HCT116 (cell line): ENCODE measurements around the gene TBXA2R. TPM values are rescaled to one million over a fixed set of nuclear protein-coding genes. Genes with fewer than 3 reads are reported as not detected.

Experiments used
- ATAC-seq: fragments of 200-7000 bp; cut with Tn5 transposase; 2 replicates; pipeline ENCODE4 v1.9.1; 2020; ENCODE audit warnings: mild to moderate bottlenecking, moderate library complexity
- BruUV-seq: library from RNA; stranded (reverse); fragments of 400-500 nt; replicated peaks from 2 replicates; lab custom pipeline; 2021; lab: Mats Ljungman, UMichigan
- CTCF ChIA-PET: fragments of 300-600 bp; sonication (Branson Sonifier 250); formaldehyde crosslinking; loops from one replicate; lab custom pipeline; 2021; ENCODE audit warnings: antibody characterized with exemption; lab: Charles Lee
- POLR2A ChIA-PET: fragments of 300-600, 350-600 bp; sonication (Branson Sonifier 250); formaldehyde crosslinking; loops from one replicate; lab custom pipeline; 2021; ENCODE audit warnings: antibody characterized with exemption; lab: Charles Lee
- RAD21 ChIA-PET, 2 experiments: fragments of 300-600 bp; sonication (Branson Sonifier 250); formaldehyde crosslinking; loops; one replicate each; lab custom pipeline; 2023; ENCODE audit warnings: low total read pairs in 2 of 2; ENCODE audit not compliant: uncharacterized antibody in 2 of 2, unreplicated experiment in 2 of 2, low non-redundant PET in 1 of 2; lab: Charles Lee
- DNase-seq: peaks from one replicate; pipeline ENCODE4 v3.0.0-alpha.2; 2010; ENCODE audit warnings: low read depth, low spot score
- H2AFZ ChIP-seq: fragments of 200-600 bp; shearing (Covaris generic), sonication (generic); 2 replicates; pipeline ENCODE4 v1.6.1; 2017; ENCODE audit warnings: low read depth, mixed run types, mixed read lengths, antibody characterized with exemption, low read length; ENCODE audit not compliant: poor library complexity, severe bottlenecking
- H3K27ac ChIP-seq: 2 replicates; pipeline ENCODE4 v1.5.1; 2012; ENCODE audit warnings: low read depth, low read length
- H3K27me3 ChIP-seq: fragments of 200-600 bp; sonication (generic); 2 replicates; pipeline ENCODE4 v1.6.1; 2016; ENCODE audit warnings: mixed run types, low read length, mixed read lengths; ENCODE audit not compliant: insufficient read depth
- H3K36me3 ChIP-seq, 2 experiments: fragments of 200-500 bp in 1 of 2; fragments of 200-600 bp in 1 of 2; sonication (Bioruptor generic) in 1 of 2; sonication (generic) in 1 of 2; 2 replicates each; pipeline versions ENCODE4 v1.5.1 to v1.6.1; 2014 to 2016; ENCODE audit warnings: low read length in 2 of 2, inconsistent platforms in 1 of 2, mixed read lengths in 1 of 2, mixed run types in 1 of 2; ENCODE audit not compliant: insufficient read depth in 2 of 2, control insufficient read depth in 1 of 2
- H3K4me1 ChIP-seq, 2 experiments: fragments of 200-600 bp in 1 of 2; sonication (generic) in 1 of 2; 2 replicates each; pipeline versions ENCODE4 v1.5.1 to v1.6.1; 2012 to 2017; ENCODE audit warnings: low read length in 2 of 2, inconsistent platforms in 1 of 2, mild to moderate bottlenecking in 1 of 2, mixed read lengths in 1 of 2, mixed run types in 1 of 2, moderate library complexity in 1 of 2; ENCODE audit not compliant: insufficient read depth in 2 of 2, control insufficient read depth in 1 of 2
- H3K4me2 ChIP-seq: fragments of 200-600 bp; sonication (generic); 2 replicates; pipeline ENCODE4 v1.6.1; 2017; ENCODE audit warnings: mixed run types, low read length, mixed read lengths
- H3K4me3 ChIP-seq, 2 experiments: fragments of 200-600 bp in 1 of 2; sonication (generic) in 1 of 2; replicated peaks in 1 of 2; 2 replicates each; pipeline ENCODE4 v1.5.1; 2011 to 2016; ENCODE audit warnings: low read length in 2 of 2, control low read depth in 1 of 2, low read depth in 1 of 2, mild to moderate bottlenecking in 1 of 2, mixed read lengths in 1 of 2, mixed run types in 1 of 2
- H3K79me2 ChIP-seq: fragments of 200-600 bp; sonication (generic); 2 replicates; pipeline ENCODE4 v1.6.1; 2017; ENCODE audit warnings: mild to moderate bottlenecking, mixed run types, low read length, moderate library complexity, mixed read lengths; ENCODE audit not compliant: insufficient read depth
- H3K9ac ChIP-seq: fragments of 200-600 bp; sonication (generic); 2 replicates; pipeline ENCODE4 v1.6.1; 2016; ENCODE audit warnings: low read length, mixed read lengths
- H3K9me2 ChIP-seq: fragments of 200-600 bp; sonication (generic), shearing (Covaris generic); 2 replicates; pipeline ENCODE4 v1.6.1; 2017; ENCODE audit warnings: mixed run types, mild to moderate bottlenecking, moderate library complexity; ENCODE audit not compliant: insufficient read depth
- H3K9me3 ChIP-seq, 2 experiments: fragments of 200-500 bp in 1 of 2; fragments of 200-600 bp in 1 of 2; sonication (Bioruptor generic) in 1 of 2; sonication (generic) in 1 of 2; 2 replicates each; pipeline ENCODE4 v1.6.1; 2014 to 2017; ENCODE audit warnings: low read length in 2 of 2, mixed read lengths in 2 of 2, inconsistent platforms in 1 of 2, low read depth in 1 of 2, mild to moderate bottlenecking in 1 of 2, mixed run types in 1 of 2, moderate library complexity in 1 of 2; ENCODE audit not compliant: control insufficient read depth in 1 of 2, insufficient read depth in 1 of 2
- H4K20me1 ChIP-seq: fragments of 200-600 bp; sonication (generic), shearing (Covaris generic); 2 replicates; pipeline ENCODE4 v1.6.1; 2017; ENCODE audit warnings: mixed run types, mild to moderate bottlenecking, moderate library complexity; ENCODE audit not compliant: insufficient read depth
- CBX3 ChIP-seq: IDR thresholded peaks from 2 replicates; pipeline ENCODE4 v1.6.1; 2012; ENCODE audit warnings: low read depth
- CEBPB ChIP-seq: IDR thresholded peaks from 2 replicates; pipeline ENCODE4 v1.6.1; 2012; ENCODE audit warnings: low read depth
- CTCF ChIP-seq, 3 experiments: fragments of 200-600 bp in 1 of 3; sonication (generic) in 1 of 3; IDR thresholded peaks in 2 of 3; conservative IDR thresholded peaks in 1 of 3; 2 replicates each; pipeline ENCODE4 v1.5.1; 2012 to 2017; ENCODE audit warnings: low read depth in 2 of 3, low read length in 2 of 3, antibody characterized with exemption in 1 of 3, borderline replicate concordance in 1 of 3, control low read depth in 1 of 3, mild to moderate bottlenecking in 1 of 3, mixed read lengths in 1 of 3, mixed run types in 1 of 3, moderate library complexity in 1 of 3; ENCODE audit not compliant: insufficient read depth in 1 of 3
- EGR1 ChIP-seq: IDR thresholded peaks from 2 replicates; pipeline ENCODE4 v1.6.1; 2012; ENCODE audit warnings: low read depth
- ELF1 ChIP-seq: IDR thresholded peaks from 2 replicates; pipeline ENCODE4 v1.6.1; 2012; ENCODE audit warnings: low read depth, borderline replicate concordance
- EZH2 ChIP-seq: fragments of 200-600 bp; sonication (generic); IDR thresholded peaks from 2 replicates; pipeline ENCODE4 v1.6.1; 2017; ENCODE audit warnings: antibody characterized with exemption, mixed run types
- EZH2phosphoT487 ChIP-seq: fragments of 200-600 bp; IDR thresholded peaks from 2 replicates; pipeline ENCODE4 v1.6.1; 2018; ENCODE audit warnings: antibody characterized with exemption, borderline replicate concordance
- FOSL1 ChIP-seq: IDR thresholded peaks from 2 replicates; pipeline ENCODE4 v1.6.1; 2012; ENCODE audit warnings: low read depth
- JUND ChIP-seq: IDR thresholded peaks from 2 replicates; pipeline ENCODE4 v1.6.1; 2012
- MAX ChIP-seq: IDR thresholded peaks from 2 replicates; pipeline ENCODE4 v1.6.1; 2012
- POLR2A ChIP-seq: IDR thresholded peaks from 2 replicates; pipeline ENCODE4 v1.7.0; 2011; ENCODE audit warnings: borderline replicate concordance; ENCODE audit not compliant: insufficient read depth, insufficient read length; ENCODE audit errors: extremely low read depth
- POLR2AphosphoS5 ChIP-seq: IDR thresholded peaks from 2 replicates; pipeline ENCODE4 v1.6.1; 2011; ENCODE audit warnings: mild to moderate bottlenecking, low read depth, low read length, moderate library complexity
- RAD21 ChIP-seq: IDR thresholded peaks from 2 replicates; pipeline ENCODE4 v1.6.1; 2012; ENCODE audit warnings: low read depth, mild to moderate bottlenecking
- REST ChIP-seq: IDR thresholded peaks from 2 replicates; pipeline ENCODE4 v1.6.1; 2012; ENCODE audit warnings: low read depth
- SIN3A ChIP-seq: IDR thresholded peaks from 2 replicates; pipeline ENCODE4 v1.6.1; 2012; ENCODE audit warnings: low read depth
- SP1 ChIP-seq: IDR thresholded peaks from 2 replicates; pipeline ENCODE4 v1.6.1; 2012; ENCODE audit warnings: low read depth
- SRF ChIP-seq: IDR thresholded peaks from 2 replicates; pipeline ENCODE4 v1.6.1; 2012; ENCODE audit warnings: low read depth
- TCF7L2 ChIP-seq: IDR thresholded peaks from 2 replicates; pipeline ENCODE4 v1.7.0; 2011; ENCODE audit warnings: borderline replicate concordance, inconsistent platforms; ENCODE audit not compliant: insufficient read depth, insufficient read length; ENCODE audit errors: extremely low read depth
- ZFX ChIP-seq: fragments of 450-650 bp; IDR thresholded peaks from 2 replicates; pipeline ENCODE4 v1.6.1; 2017
- intact Hi-C: fragments of 100-400 bp; cut with micrococcal nuclease; formaldehyde crosslinking; loops from 2 replicates; pipeline ENCODE4 v1.10.0; 2022
- total RNA-seq: library from RNA; stranded (reverse); gene quantifications from one replicate; pipeline ENCODE4 v1.2.1, GENCODE V29; 2021; ENCODE audit not compliant: unreplicated experiment
- TF ChIP-seq, protein P1 (sequence below): IDR thresholded peaks from 2 replicates; pipeline ENCODE4 v1.6.1; 2011; ENCODE audit warnings: mild to moderate bottlenecking, low read length, moderate library complexity; ENCODE audit not compliant: insufficient replicate concordance; ENCODE audit errors: extremely low read depth

Gene TBXA2R
- total RNA-seq, 1 experiment from 2014 or later = 2.3 TPM

- Histone ChIP-seq H3K4me1 (peaks cover 15 to 50% of the 10 kb centered on the region in 2 experiments), H3K27me3 (no peaks in the 10 kb centered on the region), H3K27ac (peak overlapping the region; percentile 95; the same call in 1 of the 2 replicates), H3K4me3 (peak overlapping the region; percentile 95 to 99), H3K9me3 (no peaks in the 10 kb centered on the region), H4K20me1 (peaks cover 8% of the 10 kb centered on the region; the same call in 1 of the 2 replicates), H3K79me2 (peaks cover 59% of the 10 kb centered on the region), H2AFZ (no peak overlapping the region), H3K9ac (peak overlapping the region; percentile 95), H3K4me2 (peak overlapping the region; percentile 97), H3K36me3 (peaks cover 0 to 17% of the 10 kb centered on the region in 2 experiments; a peak in 1 of 4 replicates), H3K9me2 (no peaks in the 10 kb centered on the region)
- POLR2A ChIA-PET = interaction anchor here (1.4 to 1.7 kb wide), 3 partner anchors 9 to 55 kb away, joined by 3 to 5 read pairs (median 3); no protein-coding TSS in a partner anchor
- TF ChIP-seq POLR2A = no peak
- no peak for TF ChIP-seq REST
- no peak for TF ChIP-seq ZFX
- TF ChIP-seq FOSL1 = no peak
- no peak for TF ChIP-seq CTCF (IDR thresholded peaks at IDR 0.05 in 2 of 3, conservative IDR thresholded peaks at IDR 0.05 in 1 of 3; ENCODE audit: borderline replicate concordance in 1 of 3, insufficient read depth in 1 of 3, low read depth in 2 of 3, low read length in 2 of 3)
- no peak for TF ChIP-seq SRF
- TF ChIP-seq MAX = no peak
- no peak for TF ChIP-seq RAD21
- TF ChIP-seq EGR1 = no peak
- no peak for TF ChIP-seq TCF7L2
- no peak for TF ChIP-seq SIN3A
- TF ChIP-seq CEBPB = no peak
- no peak for TF ChIP-seq SP1
- no peak for TF ChIP-seq CBX3
- TF ChIP-seq EZH2phosphoT487 = no peak
- no peak for TF ChIP-seq ELF1
- TF ChIP-seq POLR2AphosphoS5 = no peak
- no peak for TF ChIP-seq EZH2
- TF ChIP-seq, protein P1, sequence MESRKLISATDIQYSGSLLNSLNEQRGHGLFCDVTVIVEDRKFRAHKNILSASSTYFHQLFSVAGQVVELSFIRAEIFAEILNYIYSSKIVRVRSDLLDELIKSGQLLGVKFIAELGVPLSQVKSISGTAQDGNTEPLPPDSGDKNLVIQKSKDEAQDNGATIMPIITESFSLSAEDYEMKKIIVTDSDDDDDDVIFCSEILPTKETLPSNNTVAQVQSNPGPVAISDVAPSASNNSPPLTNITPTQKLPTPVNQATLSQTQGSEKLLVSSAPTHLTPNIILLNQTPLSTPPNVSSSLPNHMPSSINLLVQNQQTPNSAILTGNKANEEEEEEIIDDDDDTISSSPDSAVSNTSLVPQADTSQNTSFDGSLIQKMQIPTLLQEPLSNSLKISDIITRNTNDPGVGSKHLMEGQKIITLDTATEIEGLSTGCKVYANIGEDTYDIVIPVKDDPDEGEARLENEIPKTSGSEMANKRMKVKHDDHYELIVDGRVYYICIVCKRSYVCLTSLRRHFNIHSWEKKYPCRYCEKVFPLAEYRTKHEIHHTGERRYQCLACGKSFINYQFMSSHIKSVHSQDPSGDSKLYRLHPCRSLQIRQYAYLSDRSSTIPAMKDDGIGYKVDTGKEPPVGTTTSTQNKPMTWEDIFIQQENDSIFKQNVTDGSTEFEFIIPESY = no peak
- TF ChIP-seq JUND = no peak
- DNase-seq = no peak
- no TSS peak for BruUV-seq
- intact Hi-C loops = no loop called here
- CTCF ChIA-PET = no interaction called here
- ATAC-seq = no peak
- RAD21 ChIA-PET = no interaction called here
Measured at GRCh38 chr19:3555653-3556422, 50.8 kb downstream of the TBXA2R start.
